Fibroblast of the aortic adventitia (primary cell): ENCODE measurements around the gene CHMP5. TPM values are rescaled to one million over a fixed set of nuclear protein-coding genes. Genes with fewer than 3 reads are reported as not detected.

Experiments used
- DNase-seq: peaks from one replicate; pipeline ENCODE4 v3.0.0-alpha.2; 2010; ENCODE audit warnings: low read depth
- H3K4me3 ChIP-seq: 2 replicates; pipeline ENCODE4 v1.5.1; 2011; ENCODE audit warnings: low read depth, mild to moderate bottlenecking, control low read depth, low read length, moderate library complexity
- CTCF ChIP-seq: IDR thresholded peaks from 2 replicates; pipeline ENCODE4 v1.5.1; 2011; ENCODE audit warnings: mild to moderate bottlenecking, low read length, control low read depth, inconsistent platforms; ENCODE audit not compliant: insufficient read depth
- total RNA-seq: library from RNA; depleted of rRNA; stranded (reverse); fragments of >200 nt; gene quantifications from 2 replicates; pipeline ENCODE4 v1.2.3, GENCODE V29; 2012; ENCODE audit warnings: low replicate concordance

The CHMP5 gene
- total RNA-seq, 1 donor, result 87.4 TPM

DNA sequence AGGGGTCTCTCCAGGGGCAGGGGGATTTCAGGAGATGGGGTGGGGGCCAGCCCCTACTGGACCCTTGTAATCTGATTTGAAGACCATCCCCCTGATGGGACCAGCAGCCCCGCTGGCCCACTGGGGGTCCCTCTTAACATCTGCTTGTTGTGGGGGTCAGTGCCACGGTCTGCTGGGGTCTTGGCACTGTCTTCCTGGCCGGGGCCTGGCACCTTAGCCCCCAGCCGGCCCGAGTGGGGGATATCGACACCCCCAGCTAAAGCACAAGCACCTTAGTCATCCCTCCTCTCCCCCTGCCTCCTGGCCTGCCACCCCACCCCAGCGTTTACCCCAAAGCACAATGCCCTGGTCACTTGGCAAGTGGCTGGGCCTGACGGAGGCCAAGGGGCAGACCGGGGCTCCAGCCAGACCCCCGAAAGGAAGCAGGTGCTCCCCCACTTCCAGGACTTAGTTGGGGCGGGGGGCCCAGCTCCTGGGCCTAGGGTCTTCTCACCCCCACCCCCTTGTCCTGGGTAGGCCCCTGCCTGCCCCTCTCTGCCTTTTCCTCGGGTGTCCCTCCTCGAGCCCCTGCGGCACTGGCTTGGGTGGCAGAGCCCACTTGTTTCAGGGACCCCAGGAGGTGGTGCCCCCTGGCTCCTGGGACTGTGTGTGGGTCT lies 24.1 kb downstream of the CHMP5 start:
- TF ChIP-seq CTCF, result no peak

GRCh38 chr9:33289496-33289895 lies 24.6 kb downstream of the CHMP5 start:
- H3K4me3 ChIP-seq, result peak overlapping the region; percentile 71
- DNase-seq, result peak; percentile 14
- TF ChIP-seq CTCF, result no peak

More for the DNA sequence above, 24.1 kb downstream of the CHMP5 start:
- DNase-seq, result no peak
- no peak overlapping the region for H3K4me3 ChIP-seq

- peak overlapping the region; percentile 71 for H3K4me3 ChIP-seq
- TF ChIP-seq CTCF, result no peak
- no peak for DNase-seq
Measured at GRCh38 chr9:33289936-33290246, 25.0 kb downstream of the CHMP5 start.

GRCh38 chr9:33290247-33291030 lies 25.6 kb downstream of the CHMP5 start, which contains the start of gene NFX1:
TSS of gene NFX1 (plus strand) at chr9:33290516. CDS start at chr9:33290573, 57 bp downstream.
- no peak for TF ChIP-seq CTCF
- peak; percentile 99 for DNase-seq
- peak within 1 kb of the TSS; percentile 94 for H3K4me3 ChIP-seq

GRCh38 chr9:33291031-33291397 lies 26.2 kb downstream of the CHMP5 start:
- peak overlapping the region; percentile 94 for H3K4me3 ChIP-seq
- DNase-seq, result no peak
- TF ChIP-seq CTCF, result no peak

DNA sequence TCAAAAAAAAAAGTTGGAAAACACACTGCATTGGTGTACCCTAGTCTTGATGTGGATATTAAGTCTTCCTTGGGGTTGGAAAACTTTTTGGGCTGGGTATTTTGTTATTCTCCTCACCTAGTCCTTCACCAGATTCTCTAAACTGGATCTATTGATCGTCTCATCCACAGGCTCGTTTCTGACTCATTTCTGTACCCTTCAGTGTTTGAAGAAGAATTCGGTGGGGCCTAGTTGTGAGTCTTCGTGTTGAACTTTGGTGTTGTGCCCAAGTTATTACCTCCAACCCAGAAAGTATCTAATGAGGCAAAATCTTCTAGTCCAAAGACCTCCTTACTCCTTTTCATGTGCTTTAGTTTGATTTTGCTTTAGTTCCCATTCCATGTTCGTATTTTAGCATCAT lies 27.1 kb downstream of the CHMP5 start:
- DNase-seq, result no peak
- TF ChIP-seq CTCF, result no peak
- H3K4me3 ChIP-seq, result no peak overlapping the region
